CD4-positive, CD25-positive, alpha-beta regulatory T cell (primary cell): ENCODE data around the gene BPTF. TPM values are rescaled to one million over a fixed set of nuclear protein-coding genes. Genes with fewer than 3 reads are reported as not detected.
A peak's percentile ranks its signal among the peaks of the same experiment; 100 is the strongest.
"Not testable (repeated sequence)": the region's sequence is repeated elsewhere in the genome, so short reads cannot be mapped to it uniquely, and the experiment has no call there.

Experiments
- ATAC-seq, 2 donors: fragments of 150-1000 bp; cut with Tn5 transposase; one replicate each; pipeline ENCODE4 v1.10.0; 2021; ENCODE audit warnings: low read depth in 2 of 2, moderate number of reproducible peaks in 2 of 2, moderate library complexity in 1 of 2
- DNase-seq, 3 donors: peaks; one replicate each; pipeline versions ENCODE4 v3.0.0 to v3.0.0-alpha.2; 2012 to 2022; ENCODE audit warnings: mixed read lengths in 1 of 3
- H3K27ac ChIP-seq: one replicate; pipeline ENCODE4 v1.7.0; 2013; ENCODE audit warnings: mild to moderate bottlenecking, low read length; ENCODE audit not compliant: insufficient read depth, poor library complexity, severe bottlenecking
- H3K27me3 ChIP-seq: one replicate; pipeline ENCODE4 v1.7.0; 2013; ENCODE audit warnings: low read length; ENCODE audit not compliant: control insufficient read depth, insufficient read depth
- H3K36me3 ChIP-seq: one replicate; pipeline ENCODE4 v1.7.0; 2013; ENCODE audit warnings: mild to moderate bottlenecking, low read length, moderate library complexity; ENCODE audit not compliant: control insufficient read depth, insufficient read depth
- H3K4me1 ChIP-seq: 2 replicates; pipeline ENCODE4 v1.7.0; 2013; ENCODE audit warnings: mild to moderate bottlenecking, low read length; ENCODE audit not compliant: insufficient read depth, control insufficient read depth, poor library complexity, severe bottlenecking
- H3K4me3 ChIP-seq: one replicate; pipeline ENCODE4 v1.7.0; 2013; ENCODE audit warnings: low read depth, mild to moderate bottlenecking, low read length, moderate library complexity
- H3K9me3 ChIP-seq, 2 experiments: 1 replicate in 1 of 2; 2 replicates in 1 of 2; pipeline ENCODE4 v1.7.0; 2013; ENCODE audit warnings: low read length in 2 of 2, mild to moderate bottlenecking in 1 of 2, moderate library complexity in 1 of 2; ENCODE audit not compliant: control insufficient read depth in 2 of 2
- H3K27ac Mint-ChIP-seq, 3 donors: one replicate each; pipeline ENCODE4 v1.8.0; 2020 to 2022; ENCODE audit warnings: mild to moderate bottlenecking in 3 of 3, mixed read lengths in 3 of 3, moderate library complexity in 2 of 3
- H3K27me3 Mint-ChIP-seq: one replicate; pipeline ENCODE4 v1.8.0; 2022; ENCODE audit warnings: mild to moderate bottlenecking, mixed read lengths
- H3K36me3 Mint-ChIP-seq: one replicate; pipeline ENCODE4 v1.8.0; 2020; ENCODE audit warnings: mixed read lengths
- H3K4me1 Mint-ChIP-seq, 4 donors: one replicate each; pipeline ENCODE4 v1.8.0; 2020 to 2022; ENCODE audit warnings: mixed read lengths in 4 of 4, mild to moderate bottlenecking in 1 of 4
- H3K4me3 Mint-ChIP-seq, 4 donors: one replicate each; pipeline ENCODE4 v1.8.0; 2020 to 2022; ENCODE audit warnings: mild to moderate bottlenecking in 4 of 4, mixed read lengths in 4 of 4, moderate library complexity in 3 of 4
- H3K9me3 Mint-ChIP-seq, 7 donors: one replicate each; pipeline ENCODE4 v1.8.0; 2020 to 2022; ENCODE audit warnings: mixed read lengths in 7 of 7, mild to moderate bottlenecking in 3 of 7, moderate library complexity in 2 of 7
- polyA plus RNA-seq, 4 donors: library from polyadenylated mRNA; unstranded; fragments of 300-500 nt; fragmentation: Illumina TruSeq; gene quantifications; one replicate each; pipeline ENCODE4 v1.2.3, GENCODE V29; 2021
- total RNA-seq: library from RNA; stranded (reverse); gene quantifications from one replicate; pipeline ENCODE4 v1.2.3, GENCODE V29; 2022

BPTF gene
- total and polyA plus RNA-seq, 5 donors from 2014 or later = 7.5 to 157 (median 13.0) TPM

- ATAC-seq = peak; percentile 42 to 52
- peaks cover 0 to 2% (median 0%) of the 10 kb centered on the region in 7 donors for H3K9me3 Mint-ChIP-seq
- Histone ChIP-seq H3K27ac (no peak overlapping the region), H3K4me1 (no peaks in the 10 kb centered on the region), H3K9me3 (no peaks in the 10 kb centered on the region), H3K36me3 (no peaks in the 10 kb centered on the region), H3K27me3 (no peaks in the 10 kb centered on the region), H3K4me3 (peak overlapping the region; percentile 19)
- H3K27me3 Mint-ChIP-seq = peaks cover 10% of the 10 kb centered on the region
- peak overlapping the region in 1 of 3 donors; percentile 29 for H3K27ac Mint-ChIP-seq
- peak; percentile 38 to 63 (median 40) for DNase-seq
- H3K4me3 Mint-ChIP-seq = peak overlapping the region in 1 of 4 donors; percentile 21
- H3K36me3 Mint-ChIP-seq = no peaks in the 10 kb centered on the region
- peaks cover 0 to 9% (median 8%) of the 10 kb centered on the region in 4 donors for H3K4me1 Mint-ChIP-seq
Observed at GRCh38 chr17:68011199-68011665, 185.9 kb downstream of the BPTF start.

GRCh38 chr17:68013385-68013784, 188.1 kb downstream of the BPTF start:
- no peak for ATAC-seq

GRCh38 chr17:68015081-68015723, 189.9 kb downstream of the BPTF start:
- no peaks in the 10 kb centered on the region for H3K9me3 ChIP-seq
- peaks cover 0 to 8% (median 2%) of the 10 kb centered on the region in 7 donors for H3K9me3 Mint-ChIP-seq
- H3K4me1 ChIP-seq = no peaks in the 10 kb centered on the region
- H3K36me3 ChIP-seq = no peaks in the 10 kb centered on the region
- no peaks in the 10 kb centered on the region for H3K27me3 ChIP-seq
- peaks cover 3% of the 10 kb centered on the region for H3K36me3 Mint-ChIP-seq
- peak overlapping the region in 1 of 4 donors; percentile 36 for H3K4me3 Mint-ChIP-seq
- H3K27ac ChIP-seq = no peak overlapping the region
- ATAC-seq (no peak), DNase-seq (no peak)
- no peak overlapping the region for H3K4me3 ChIP-seq
- peaks cover 5 to 25% (median 18%) of the 10 kb centered on the region in 4 donors for H3K4me1 Mint-ChIP-seq
- H3K27ac Mint-ChIP-seq = peak overlapping the region in 1 of 3 donors; percentile 39
- peaks cover 18% of the 10 kb centered on the region for H3K27me3 Mint-ChIP-seq

More at GRCh38 chr17:68013385-68013784, 188.1 kb downstream of the BPTF start:
- Histone ChIP-seq H3K4me3 (no peak overlapping the region), H3K4me1 (no peaks in the 10 kb centered on the region), H3K27me3 (no peaks in the 10 kb centered on the region), H3K36me3 (no peaks in the 10 kb centered on the region), H3K9me3 (no peaks in the 10 kb centered on the region), H3K27ac (no peak overlapping the region)
- Mint-ChIP-seq H3K27ac (no peak overlapping the region), H3K9me3 (peaks cover 0 to 2% (median 0%) of the 10 kb centered on the region in 7 donors), H3K36me3 (no peaks in the 10 kb centered on the region), H3K4me1 (peaks cover 0 to 15% (median 11%) of the 10 kb centered on the region in 4 donors), H3K27me3 (peaks cover 15% of the 10 kb centered on the region), H3K4me3 (no peak overlapping the region)
- DNase-seq = no peak

- Histone ChIP-seq H3K27ac (no peak overlapping the region), H3K9me3 (no peaks in the 10 kb centered on the region), H3K36me3 (no peaks in the 10 kb centered on the region), H3K4me3 (no peak overlapping the region), H3K27me3 (no peaks in the 10 kb centered on the region), H3K4me1 (no peaks in the 10 kb centered on the region)
- H3K36me3 Mint-ChIP-seq = peaks cover 3% of the 10 kb centered on the region
- DNase-seq (no peak), ATAC-seq (no peak)
- peak overlapping the region in 1 of 4 donors; percentile 62 for H3K4me3 Mint-ChIP-seq
- peaks cover 0 to 9% (median 2%) of the 10 kb centered on the region in 7 donors for H3K9me3 Mint-ChIP-seq
- H3K4me1 Mint-ChIP-seq = peaks cover 11 to 27% (median 19%) of the 10 kb centered on the region in 4 donors
- peaks cover 23% of the 10 kb centered on the region for H3K27me3 Mint-ChIP-seq
- peak overlapping the region in 1 of 3 donors; percentile 20 for H3K27ac Mint-ChIP-seq
Observed at GRCh38 chr17:68016838-68017237, 191.5 kb downstream of the BPTF start.

GRCh38 chr17:68018493-68018892, 193.2 kb downstream of the BPTF start:
- DNase-seq, H3K9me3 Mint-ChIP-seq, H3K4me3 ChIP-seq, ATAC-seq, H3K27ac ChIP-seq, H3K4me3 Mint-ChIP-seq, H3K4me1 ChIP-seq, H3K9me3 ChIP-seq, H3K27me3 ChIP-seq, H3K36me3 Mint-ChIP-seq, H3K36me3 ChIP-seq, H3K27ac Mint-ChIP-seq: not testable (repeated sequence)
- Mint-ChIP-seq H3K27me3 (peaks cover 18% of the 10 kb centered on the region), H3K4me1 (peaks cover 11 to 27% (median 20%) of the 10 kb centered on the region in 4 donors)

GRCh38 chr17:68019336-68019674, 194.0 kb downstream of the BPTF start:
- H3K36me3 Mint-ChIP-seq = peaks cover 3% of the 10 kb centered on the region
- H3K27ac ChIP-seq = no peak overlapping the region
- H3K27me3 ChIP-seq = no peaks in the 10 kb centered on the region
- DNase-seq = no peak
- H3K4me3 ChIP-seq = peak overlapping the region; percentile 86
- H3K27me3 Mint-ChIP-seq = peaks cover 18% of the 10 kb centered on the region
- H3K4me3 Mint-ChIP-seq = peak overlapping the region; percentile 87 to 93 (median 89)
- no peaks in the 10 kb centered on the region for H3K9me3 ChIP-seq
- no peaks in the 10 kb centered on the region for H3K4me1 ChIP-seq
- peak overlapping the region; percentile 95 to 100 (median 97) for H3K27ac Mint-ChIP-seq
- no peak for ATAC-seq
- peaks cover 0 to 10% (median 4%) of the 10 kb centered on the region in 7 donors for H3K9me3 Mint-ChIP-seq
- H3K36me3 ChIP-seq = no peaks in the 10 kb centered on the region
- peaks cover 11 to 27% (median 20%) of the 10 kb centered on the region in 4 donors for H3K4me1 Mint-ChIP-seq

GRCh38 chr17:68019675-68020408, 194.5 kb downstream of the BPTF start:
- H3K36me3 Mint-ChIP-seq = peaks cover 3% of the 10 kb centered on the region
- peaks cover 18% of the 10 kb centered on the region for H3K27me3 Mint-ChIP-seq
- DNase-seq (peak; percentile 85 to 97 (median 95)), ATAC-seq (peak; percentile 89 to 92)
- H3K9me3 Mint-ChIP-seq = peaks cover 0 to 9% (median 4%) of the 10 kb centered on the region in 7 donors
- Histone ChIP-seq H3K36me3 (no peaks in the 10 kb centered on the region), H3K9me3 (no peaks in the 10 kb centered on the region), H3K27ac (peak overlapping the region; percentile 59), H3K4me3 (peak overlapping the region; percentile 86), H3K4me1 (no peaks in the 10 kb centered on the region), H3K27me3 (no peaks in the 10 kb centered on the region)
- H3K4me1 Mint-ChIP-seq = peaks cover 11 to 27% (median 20%) of the 10 kb centered on the region in 4 donors
- H3K4me3 Mint-ChIP-seq = peak overlapping the region; percentile 87 to 93 (median 89)
- peak overlapping the region; percentile 95 to 100 (median 97) for H3K27ac Mint-ChIP-seq
